HEK293 (cell line): Measurements from ENCODE around the gene PPP1R8.
A peak's percentile ranks its signal among the peaks of the same experiment; 100 is the strongest.

Experiments used
- CTCF ChIA-PET: fragments of 350-600 bp; formaldehyde crosslinking; extraction: SDS; loops from one replicate; lab custom pipeline; 2021; ENCODE audit warnings: antibody characterized with exemption; lab: Yijun Ruan, JAX
- POLR2A ChIA-PET: fragments of 300-600 bp; formaldehyde crosslinking; extraction: SDS; loops from one replicate; lab custom pipeline; 2020; ENCODE audit warnings: antibody characterized with exemption, inconsistent platforms; lab: Yijun Ruan, JAX
- H3K27ac ChIP-seq: fragments of 200-500 bp; sonication (Bioruptor generic); 2 replicates; pipeline ENCODE4 v1.5.1; 2014; ENCODE audit warnings: low read depth, low read length, control low read depth, inconsistent platforms; ENCODE audit errors: extremely low read depth
- H3K36me3 ChIP-seq, 2 experiments: fragments of 200-500 bp in 1 of 2; sonication (Bioruptor generic) in 1 of 2; 1 replicate in 1 of 2; 2 replicates in 1 of 2; pipeline ENCODE4 v1.5.1; 2014 to 2017; ENCODE audit warnings: inconsistent platforms in 2 of 2, low read length in 2 of 2; ENCODE audit not compliant: control insufficient read depth in 2 of 2, insufficient read depth in 1 of 2
- H3K4me1 ChIP-seq: fragments of 200-500 bp; sonication (Bioruptor generic); 2 replicates; pipeline ENCODE4 v1.5.1; 2014; ENCODE audit warnings: mild to moderate bottlenecking, low read length, inconsistent platforms; ENCODE audit not compliant: control insufficient read depth, insufficient read depth
- H3K4me3 ChIP-seq: 2 replicates; pipeline ENCODE4 v1.5.1; 2011; ENCODE audit warnings: low read depth, mild to moderate bottlenecking, control low read depth, low read length, moderate library complexity
- H3K9me3 ChIP-seq: fragments of 200-500 bp; sonication (Bioruptor generic); 2 replicates; pipeline ENCODE4 v1.5.1; 2014; ENCODE audit warnings: low read depth, low read length, inconsistent platforms; ENCODE audit not compliant: control insufficient read depth, insufficient read depth
- GLI4 ChIP-seq: fragments of 450-650 bp; formaldehyde crosslinking; IDR thresholded peaks from 2 replicates; pipeline ENCODE4 v1.5.1; 2016; ENCODE audit warnings: missing biosample characterization, missing genetic modification characterization
- HIC1 ChIP-seq: fragments of 450-650 bp; formaldehyde crosslinking; IDR thresholded peaks from 2 replicates; pipeline ENCODE4 v1.5.1; 2016; ENCODE audit warnings: missing biosample characterization, missing genetic modification characterization
- PRDM10 ChIP-seq: fragments of 450-650 bp; formaldehyde crosslinking; IDR thresholded peaks from 2 replicates; pipeline ENCODE4 v1.5.1; 2016; ENCODE audit warnings: missing biosample characterization, missing genetic modification characterization
- SP3 ChIP-seq: fragments of 450-650 bp; formaldehyde crosslinking; IDR thresholded peaks from 2 replicates; pipeline ENCODE4 v1.5.1; 2016; ENCODE audit warnings: missing biosample characterization, missing genetic modification characterization
- ZBTB17 ChIP-seq: fragments of 450-650 bp; formaldehyde crosslinking; IDR thresholded peaks from 2 replicates; pipeline ENCODE4 v1.5.1; 2016; ENCODE audit warnings: missing biosample characterization, missing genetic modification characterization
- ZBTB8A ChIP-seq: fragments of 450-650 bp; formaldehyde crosslinking; IDR thresholded peaks from 2 replicates; pipeline ENCODE4 v1.5.1; 2016; ENCODE audit warnings: missing biosample characterization, missing genetic modification characterization
- ZNF335 ChIP-seq: fragments of 450-650 bp; formaldehyde crosslinking; conservative IDR thresholded peaks from 2 replicates; pipeline ENCODE4 v1.5.1; 2016; ENCODE audit warnings: missing biosample characterization, missing genetic modification characterization
- ZNF366 ChIP-seq: fragments of 450-650 bp; formaldehyde crosslinking; conservative IDR thresholded peaks from 2 replicates; pipeline ENCODE4 v1.5.1; 2016; ENCODE audit warnings: missing biosample characterization, missing genetic modification characterization
- ZNF433 ChIP-seq: fragments of 450-650 bp; formaldehyde crosslinking; IDR thresholded peaks from 2 replicates; pipeline ENCODE4 v1.5.1; 2016; ENCODE audit warnings: missing biosample characterization, missing genetic modification characterization, low read depth
- ZNF510 ChIP-seq: fragments of 450-650 bp; formaldehyde crosslinking; IDR thresholded peaks from 2 replicates; pipeline ENCODE4 v1.5.1; 2018; ENCODE audit warnings: mild to moderate bottlenecking, missing genetic modification characterization, missing biosample characterization; ENCODE audit not compliant: insufficient replicate concordance
- ZNF530 ChIP-seq: fragments of 450-650 bp; formaldehyde crosslinking; IDR thresholded peaks from 2 replicates; pipeline ENCODE4 v1.5.1; 2016; ENCODE audit warnings: low read depth, missing biosample characterization, missing genetic modification characterization
- ZNF548 ChIP-seq: fragments of 450-650 bp; formaldehyde crosslinking; IDR thresholded peaks from 2 replicates; pipeline ENCODE4 v1.5.1; 2016; ENCODE audit warnings: missing biosample characterization, missing genetic modification characterization
- ZNF549 ChIP-seq: fragments of 450-650 bp; IDR thresholded peaks from 2 replicates; pipeline ENCODE4 v1.5.1; 2018; ENCODE audit warnings: missing biosample characterization, missing genetic modification characterization, mild to moderate bottlenecking, inconsistent platforms, moderate library complexity
- ZNF596 ChIP-seq: fragments of 450-650 bp; IDR thresholded peaks from 2 replicates; pipeline ENCODE4 v1.5.0; 2018; ENCODE audit warnings: missing biosample characterization, mild to moderate bottlenecking, missing genetic modification characterization, moderate library complexity
- ZNF629 ChIP-seq: fragments of 450-650 bp; formaldehyde crosslinking; IDR thresholded peaks from 2 replicates; pipeline ENCODE4 v1.5.1; 2017; ENCODE audit warnings: missing biosample characterization, missing genetic modification characterization
- ZNF660 ChIP-seq: fragments of 450-650 bp; IDR thresholded peaks from 2 replicates; pipeline ENCODE4 v1.5.1; 2018; ENCODE audit warnings: missing biosample characterization, mild to moderate bottlenecking, missing genetic modification characterization
- ZNF837 ChIP-seq: fragments of 450-650 bp; formaldehyde crosslinking; IDR thresholded peaks from 2 replicates; pipeline ENCODE4 v1.5.1; 2016; ENCODE audit warnings: missing biosample characterization, missing genetic modification characterization

Gene PPP1R8

GRCh38 chr1:27784700-27785099, 45.9 kb upstream of the PPP1R8 start:
- Histone ChIP-seq H3K9me3 (no peaks in the 10 kb centered on the region), H3K36me3 (peaks cover 0 to 1% of the 10 kb centered on the region in 2 experiments; a peak in 1 of 3 replicates), H3K27ac (no peak overlapping the region), H3K4me3 (no peak overlapping the region), H3K4me1 (peaks cover 5% of the 10 kb centered on the region; the same call in 1 of the 2 replicates)
- POLR2A ChIA-PET = interaction anchor here (1.9 to 2.7 kb wide), 2 partner anchors 11 to 46 kb away, joined by 6 to 24 read pairs; partner anchors contain the start of genes PPP1R8 and STX12
- CTCF ChIA-PET = interaction anchor here (0.7 to 1.3 kb wide), 2 partner anchors 12 to 427 kb away, joined by 3 read pairs; partner anchors contain the start of gene STX12
- TF ChIP-seq ZNF629 (tag by site-specific recombination) = no peak
- no peak for TF ChIP-seq ZNF548 (tag by site-specific recombination)
- TF ChIP-seq ZNF837 = no peak
- no peak for TF ChIP-seq ZNF335 (tag by site-specific recombination)
- no peak for TF ChIP-seq ZNF530 (tag by site-specific recombination)
- TF ChIP-seq GLI4 (tag by site-specific recombination) = no peak
- TF ChIP-seq ZNF433 (tag by site-specific recombination) = no peak
- TF ChIP-seq ZNF549 = no peak
- no peak for TF ChIP-seq ZNF510 (tag by site-specific recombination)
- TF ChIP-seq ZNF596 (tag by site-specific recombination) = no peak
- TF ChIP-seq ZBTB8A = no peak
- no peak for TF ChIP-seq ZNF366

- Histone ChIP-seq H3K4me3 (no peak overlapping the region), H3K9me3 (no peaks in the 10 kb centered on the region), H3K27ac (no peak overlapping the region), H3K36me3 (peaks cover 0 to 10% of the 10 kb centered on the region in 2 experiments; a peak in 1 of 3 replicates), H3K4me1 (peaks cover 5% of the 10 kb centered on the region; the same call in 1 of the 2 replicates)
- ChIA-PET POLR2A (interaction anchor here (1.2 to 2.7 kb wide), 3 partner anchors 12 to 61 kb away, joined by 4 to 24 read pairs (median 6); partner anchors contain the start of genes PPP1R8 and STX12), CTCF (interaction anchor here (0.5 to 1.3 kb wide), 3 partner anchors 13 to 451 kb away, joined by 3 read pairs; partner anchors contain the start of gene STX12)
- no peak for TF ChIP-seq HIC1 (tag by site-specific recombination)
- TF ChIP-seq PRDM10 (tag by site-specific recombination) = peak; percentile 66
- TF ChIP-seq ZNF660 = no peak
- TF ChIP-seq ZBTB17 = peak; percentile 46; the same call in 1 of the 2 replicates
- TF ChIP-seq SP3 (tag by site-specific recombination) = 0 out of 2 replicates have a peak, but pooled peaks have one; percentile 17
These were observed 44.7 kb upstream of the PPP1R8 start for GRCh38 chr1:27785781-27786455.
